ENCODE results near the gene KIAA1755. TPM values are rescaled to one million over a fixed set of nuclear protein-coding genes. Genes with fewer than 3 reads are reported as not detected.

KIAA1755 gene
- total and polyA plus RNA-seq, 12 donors = 2.7 to 7.7 (median 5.2) TPM

DNA sequence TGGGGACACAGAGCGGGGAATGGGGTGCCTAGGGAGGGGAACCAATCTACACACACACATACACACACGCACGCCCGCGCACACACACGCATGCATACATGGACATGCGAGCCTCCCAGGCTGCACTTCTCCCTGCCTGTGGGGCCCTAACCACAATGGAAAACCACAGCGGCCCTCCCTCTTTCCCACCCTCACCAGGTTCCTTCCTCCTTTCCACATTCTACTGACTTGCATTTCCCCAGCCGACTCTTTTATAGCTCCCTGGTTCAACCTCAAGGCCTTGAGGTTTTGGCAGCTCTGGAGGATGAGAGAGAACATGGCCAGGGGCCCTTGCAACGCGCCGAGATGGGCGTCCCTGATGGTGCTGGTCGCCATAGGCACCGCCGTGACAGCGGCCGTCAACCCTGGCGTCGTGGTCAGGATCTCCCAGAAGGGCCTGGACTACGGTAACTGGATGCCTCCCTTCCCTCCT lies 43.4 kb upstream of the KIAA1755 start, which contains the start of gene BPI:
Gene BPI, plus strand, starts transcription at position 249 of the 472 bp plus-strand sequence. Its CDS starts 68 bp downstream, at position 317.
- ATAC-seq = peak in 6 of 8 donors; percentile 15 to 63 (median 32)
- intact Hi-C loops (cut with DNase I) = no loop called here
- Histone ChIP-seq H3K36me3 (no peaks in the 10 kb centered on the region), H3K9me3 (peaks cover 0 to 3% (median 0%) of the 10 kb centered on the region in 11 donors), H3K4me3 (peak within 1 kb of the TSS in 1 of 10 donors; percentile 9), H3K4me1 (peaks cover 0 to 45% (median 3%) of the 10 kb centered on the region in 9 donors), H3K27ac (no peak within 1 kb of the TSS), H3K27me3 (peaks cover 0 to 54% (median 11%) of the 10 kb centered on the region in 7 donors)
- DNase-seq = no peak
- TF ChIP-seq, protein P1, sequence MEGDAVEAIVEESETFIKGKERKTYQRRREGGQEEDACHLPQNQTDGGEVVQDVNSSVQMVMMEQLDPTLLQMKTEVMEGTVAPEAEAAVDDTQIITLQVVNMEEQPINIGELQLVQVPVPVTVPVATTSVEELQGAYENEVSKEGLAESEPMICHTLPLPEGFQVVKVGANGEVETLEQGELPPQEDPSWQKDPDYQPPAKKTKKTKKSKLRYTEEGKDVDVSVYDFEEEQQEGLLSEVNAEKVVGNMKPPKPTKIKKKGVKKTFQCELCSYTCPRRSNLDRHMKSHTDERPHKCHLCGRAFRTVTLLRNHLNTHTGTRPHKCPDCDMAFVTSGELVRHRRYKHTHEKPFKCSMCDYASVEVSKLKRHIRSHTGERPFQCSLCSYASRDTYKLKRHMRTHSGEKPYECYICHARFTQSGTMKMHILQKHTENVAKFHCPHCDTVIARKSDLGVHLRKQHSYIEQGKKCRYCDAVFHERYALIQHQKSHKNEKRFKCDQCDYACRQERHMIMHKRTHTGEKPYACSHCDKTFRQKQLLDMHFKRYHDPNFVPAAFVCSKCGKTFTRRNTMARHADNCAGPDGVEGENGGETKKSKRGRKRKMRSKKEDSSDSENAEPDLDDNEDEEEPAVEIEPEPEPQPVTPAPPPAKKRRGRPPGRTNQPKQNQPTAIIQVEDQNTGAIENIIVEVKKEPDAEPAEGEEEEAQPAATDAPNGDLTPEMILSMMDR (IDR thresholded peaks at IDR 0.05) = no peak
- 80 to 84% methylated on average over 21 of the region's 21 CpGs for WGBS, 2 donors

DNA sequence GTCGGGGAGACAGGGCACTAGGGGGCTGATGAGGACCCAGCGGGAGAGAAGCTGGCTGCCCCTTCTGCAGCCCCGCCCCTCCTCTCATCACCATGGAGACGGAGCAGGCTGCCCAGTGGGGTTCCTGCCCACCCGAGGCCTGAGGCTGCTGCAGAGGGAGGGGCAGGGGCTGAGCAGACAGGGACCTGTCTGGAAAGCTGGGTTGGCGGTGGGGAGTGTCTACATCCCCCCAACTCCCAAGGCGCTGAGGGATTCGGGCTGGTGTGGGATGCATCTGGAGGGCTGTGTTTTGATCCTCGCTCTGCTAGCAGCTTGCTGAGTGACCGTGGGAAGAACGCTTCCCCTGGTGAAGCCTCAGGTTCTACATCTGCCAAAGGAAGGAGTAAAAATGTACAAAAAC lies 42.3 kb upstream of the KIAA1755 start:
- Histone ChIP-seq H3K4me1 (peaks cover 0 to 50% (median 9%) of the 10 kb centered on the region in 9 donors), H3K27me3 (peaks cover 0 to 54% (median 11%) of the 10 kb centered on the region in 7 donors), H3K4me3 (no peak overlapping the region), H3K27ac (no peak overlapping the region), H3K9me3 (no peaks in the 10 kb centered on the region), H3K36me3 (no peaks in the 10 kb centered on the region)
- intact Hi-C loops (cut with DNase I) = no loop called here
- DNase-seq = no peak
- TF ChIP-seq, protein P1 (IDR thresholded peaks at IDR 0.05) = no peak
- 27 to 28% methylated on average over 11 of the region's 11 CpGs for WGBS, 2 donors
- peak in 1 of 8 donors; percentile 32 for ATAC-seq

DNA sequence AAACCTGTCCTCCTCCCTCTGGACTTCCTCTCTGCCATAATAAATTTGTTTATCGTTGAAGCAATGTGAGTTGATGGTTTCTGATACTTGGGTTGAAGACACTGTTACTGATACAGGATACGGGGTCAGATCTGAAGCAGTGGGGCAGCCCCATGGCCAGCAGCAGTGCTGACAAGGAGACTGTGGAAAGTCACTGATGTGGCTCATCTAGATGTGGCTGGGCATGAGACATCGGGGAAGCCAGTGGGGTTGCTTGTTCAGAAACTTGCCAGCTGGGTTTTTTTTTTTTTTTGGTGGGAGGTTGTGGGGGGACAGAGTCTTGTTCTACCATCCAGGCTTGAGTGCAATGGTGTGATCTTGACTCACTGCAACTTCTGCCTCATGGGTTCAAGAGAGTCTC lies 40.8 kb upstream of the KIAA1755 start:
- intact Hi-C loops (cut with DNase I) = no loop called here
- TF ChIP-seq, protein P1 (IDR thresholded peaks at IDR 0.05) = no peak
- no peak overlapping the region for H3K4me3 ChIP-seq
- WGBS, 2 donors = 93% methylated on average over 3 of the region's 3 CpGs
- no peak overlapping the region for H3K27ac ChIP-seq
- H3K27me3 ChIP-seq = peaks cover 0 to 50% (median 11%) of the 10 kb centered on the region in 7 donors
- H3K4me1 ChIP-seq = peaks cover 0 to 43% (median 9%) of the 10 kb centered on the region in 9 donors
- no peaks in the 10 kb centered on the region for H3K9me3 ChIP-seq
- DNase-seq = no peak
- H3K36me3 ChIP-seq = no peaks in the 10 kb centered on the region
- ATAC-seq = no peak

DNA sequence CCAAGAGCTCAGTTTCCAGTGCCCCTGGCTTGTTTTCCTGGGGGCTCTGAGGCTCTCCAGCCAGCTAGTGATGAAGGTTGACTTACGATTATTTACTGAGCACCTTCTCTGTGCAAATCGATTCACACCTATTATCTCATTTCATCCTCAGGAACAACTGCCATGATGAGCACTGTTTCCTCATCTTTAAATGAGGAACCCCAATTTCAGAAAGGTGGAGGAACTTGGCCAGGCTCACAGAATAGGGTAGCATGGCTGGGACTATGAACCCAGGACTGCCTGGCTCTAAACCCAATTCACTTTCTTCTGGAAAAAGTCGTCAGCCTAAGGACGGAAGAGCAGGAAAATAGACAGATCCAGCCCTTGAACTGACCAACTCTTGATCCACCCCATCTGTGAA lies 39.9 kb upstream of the KIAA1755 start:
- DNase-seq (no peak), ATAC-seq (no peak)
- WGBS, 2 donors = 84 to 87% methylated on average over 4 of the region's 4 CpGs
- Histone ChIP-seq H3K4me3 (no peak overlapping the region), H3K27me3 (peaks cover 0 to 42% (median 11%) of the 10 kb centered on the region in 7 donors), H3K4me1 (peaks cover 0 to 43% (median 9%) of the 10 kb centered on the region in 9 donors), H3K36me3 (no peaks in the 10 kb centered on the region), H3K27ac (peak overlapping the region in 1 of 10 donors; percentile 78), H3K9me3 (no peaks in the 10 kb centered on the region)
- intact Hi-C loops (cut with DNase I) = no loop called here
- TF ChIP-seq, protein P1 (IDR thresholded peaks at IDR 0.05) = no peak

Data from heart right ventricle (tissue), 16 donors.